Measurements from ENCODE around the gene HLTF.

- TF ChIP-seq, protein P1, sequence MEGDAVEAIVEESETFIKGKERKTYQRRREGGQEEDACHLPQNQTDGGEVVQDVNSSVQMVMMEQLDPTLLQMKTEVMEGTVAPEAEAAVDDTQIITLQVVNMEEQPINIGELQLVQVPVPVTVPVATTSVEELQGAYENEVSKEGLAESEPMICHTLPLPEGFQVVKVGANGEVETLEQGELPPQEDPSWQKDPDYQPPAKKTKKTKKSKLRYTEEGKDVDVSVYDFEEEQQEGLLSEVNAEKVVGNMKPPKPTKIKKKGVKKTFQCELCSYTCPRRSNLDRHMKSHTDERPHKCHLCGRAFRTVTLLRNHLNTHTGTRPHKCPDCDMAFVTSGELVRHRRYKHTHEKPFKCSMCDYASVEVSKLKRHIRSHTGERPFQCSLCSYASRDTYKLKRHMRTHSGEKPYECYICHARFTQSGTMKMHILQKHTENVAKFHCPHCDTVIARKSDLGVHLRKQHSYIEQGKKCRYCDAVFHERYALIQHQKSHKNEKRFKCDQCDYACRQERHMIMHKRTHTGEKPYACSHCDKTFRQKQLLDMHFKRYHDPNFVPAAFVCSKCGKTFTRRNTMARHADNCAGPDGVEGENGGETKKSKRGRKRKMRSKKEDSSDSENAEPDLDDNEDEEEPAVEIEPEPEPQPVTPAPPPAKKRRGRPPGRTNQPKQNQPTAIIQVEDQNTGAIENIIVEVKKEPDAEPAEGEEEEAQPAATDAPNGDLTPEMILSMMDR (IDR thresholded peaks at IDR 0.05) = no peak
- TF ChIP-seq POLR2A (IDR thresholded peaks at IDR 0.05) = no peak
Observed at GRCh38 chr3:149080011-149080698, 6.2 kb downstream of the HLTF start.

All from body of pancreas (tissue), 4 donors.